HL-60 (cell line): ENCODE results near the gene PRPSAP1.
"Not testable (repeated sequence)": the region's sequence is repeated elsewhere in the genome, so short reads cannot be mapped to it uniquely, and the experiment has no call there.

Experiments
- CTCF ChIP-seq: IDR thresholded peaks from one replicate; pipeline ENCODE4 v1.5.1; 2011; ENCODE audit warnings: low read length, control low read depth, inconsistent platforms; ENCODE audit not compliant: insufficient read depth
- GABPA ChIP-seq: IDR thresholded peaks from 2 replicates; pipeline ENCODE4 v1.6.1; 2012; ENCODE audit warnings: low read depth
- POLR2AphosphoS5 ChIP-seq: IDR thresholded peaks from 2 replicates; pipeline ENCODE4 v1.6.1; 2012; ENCODE audit warnings: low read depth
- REST ChIP-seq: IDR thresholded peaks from 2 replicates; pipeline ENCODE4 v1.6.1; 2012; ENCODE audit warnings: low read depth; ENCODE audit not compliant: insufficient replicate concordance
- SPI1 ChIP-seq: IDR thresholded peaks from 2 replicates; pipeline ENCODE4 v1.6.1; 2012; ENCODE audit warnings: low read depth, mild to moderate bottlenecking, borderline replicate concordance

GRCh38 chr17:76359776-76360175 is 6.1 kb upstream of the PRPSAP1 start:
- TF ChIP-seq CTCF, POLR2AphosphoS5, REST, SPI1, GABPA: not testable (repeated sequence)
